Right lobe of liver (tissue), 4 donors: ENCODE results near the gene BHLHA15.

ENCODE experiments used
- CTCF ChIP-seq, 4 donors: fragments of 200-600 bp in 3 of 4; fragments of 450-650 bp in 1 of 4; IDR thresholded peaks; one replicate each; pipeline versions ENCODE4 v1.5.1 to v1.8.0; 2016 to 2022; ENCODE audit warnings: antibody characterized with exemption in 4 of 4, mild to moderate bottlenecking in 2 of 4
- POLR2A ChIP-seq: fragments of 450-650 bp; IDR thresholded peaks from one replicate; pipeline ENCODE4 v1.6.1; 2017; ENCODE audit warnings: antibody characterized with exemption, mild to moderate bottlenecking
- donor health status: DM: no; HTN: no; CAD: no.
- donor health status: DM: no; HTN: no; CAD: no.
- donor health status: DM: no; HTN: yes; CAD: no.

- TF ChIP-seq CTCF (IDR thresholded peaks at IDR 0.05) (no peak), POLR2A (no peak)
Measured at GRCh38 chr7:98191668-98192431, 19.4 kb upstream of the BHLHA15 start.
